ENCODE results near the gene KAT7.

DNA sequence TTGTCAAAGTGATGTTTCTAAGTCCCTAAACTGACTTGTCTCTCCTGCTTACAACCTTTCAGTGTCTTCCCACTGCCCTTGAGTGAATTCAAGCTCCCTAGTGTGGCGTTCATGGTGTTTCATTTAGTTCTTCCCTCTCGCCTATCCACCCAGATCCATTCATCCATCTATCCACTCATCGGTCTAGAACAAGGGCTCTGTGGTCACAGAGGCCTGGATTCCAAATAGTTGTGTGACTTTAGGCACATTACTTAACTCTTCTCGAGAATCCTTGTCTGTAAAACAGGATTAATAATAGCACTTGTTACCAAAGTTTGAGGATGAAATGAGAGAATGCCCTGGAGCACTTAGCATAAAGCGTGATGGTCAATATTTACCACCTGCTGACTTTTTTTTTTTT lies 60.3 kb downstream of the KAT7 start:
- TF ChIP-seq, protein P1, sequence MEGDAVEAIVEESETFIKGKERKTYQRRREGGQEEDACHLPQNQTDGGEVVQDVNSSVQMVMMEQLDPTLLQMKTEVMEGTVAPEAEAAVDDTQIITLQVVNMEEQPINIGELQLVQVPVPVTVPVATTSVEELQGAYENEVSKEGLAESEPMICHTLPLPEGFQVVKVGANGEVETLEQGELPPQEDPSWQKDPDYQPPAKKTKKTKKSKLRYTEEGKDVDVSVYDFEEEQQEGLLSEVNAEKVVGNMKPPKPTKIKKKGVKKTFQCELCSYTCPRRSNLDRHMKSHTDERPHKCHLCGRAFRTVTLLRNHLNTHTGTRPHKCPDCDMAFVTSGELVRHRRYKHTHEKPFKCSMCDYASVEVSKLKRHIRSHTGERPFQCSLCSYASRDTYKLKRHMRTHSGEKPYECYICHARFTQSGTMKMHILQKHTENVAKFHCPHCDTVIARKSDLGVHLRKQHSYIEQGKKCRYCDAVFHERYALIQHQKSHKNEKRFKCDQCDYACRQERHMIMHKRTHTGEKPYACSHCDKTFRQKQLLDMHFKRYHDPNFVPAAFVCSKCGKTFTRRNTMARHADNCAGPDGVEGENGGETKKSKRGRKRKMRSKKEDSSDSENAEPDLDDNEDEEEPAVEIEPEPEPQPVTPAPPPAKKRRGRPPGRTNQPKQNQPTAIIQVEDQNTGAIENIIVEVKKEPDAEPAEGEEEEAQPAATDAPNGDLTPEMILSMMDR (conservative IDR thresholded peaks at IDR 0.05 in 1 of 2, IDR thresholded peaks at IDR 0.05 in 1 of 2; ENCODE audit: extremely low read depth in 1 of 2, insufficient read depth in 1 of 2, low read depth in 1 of 2, low read length in 2 of 2), result no peak
- no peak for TF ChIP-seq EZH2 (IDR thresholded peaks at IDR 0.05; ENCODE audit: borderline replicate concordance, low read length)

Data from mammary epithelial cell (primary cell).